Measurements from ENCODE around the gene VTI1A. TPM values are rescaled to one million over a fixed set of nuclear protein-coding genes. Genes with fewer than 3 reads are reported as not detected.

VTI1A gene
- total and polyA plus RNA-seq, 2 of the 13 experiments (the other 11 are each of a cell fraction or from before 2014, with no cell fraction given) = 11.7 to 32.7 TPM

DNA sequence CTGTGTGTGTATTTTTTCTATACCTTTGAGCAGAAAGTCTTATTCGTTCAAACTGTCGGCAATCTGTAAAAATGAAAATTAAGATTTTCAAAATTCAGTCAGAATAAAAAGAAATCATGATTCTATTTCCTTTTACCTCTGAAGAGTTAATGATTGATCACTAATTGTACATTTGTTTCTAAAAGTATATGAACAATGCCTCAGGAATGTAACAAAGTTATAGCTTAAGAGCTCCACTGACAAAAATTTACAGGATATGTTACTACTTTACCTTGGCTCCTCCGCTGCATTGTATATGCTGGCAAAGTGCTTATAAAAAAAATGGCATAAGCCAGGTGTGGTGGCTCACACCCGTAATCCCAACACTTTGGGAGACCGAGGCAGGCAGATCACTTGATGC is 225.7 kb downstream of the VTI1A start:
- in situ Hi-C loops (cut with HindIII; ENCODE audit: extremely low pct_ligation_motif_present, low pct_unique_long_range_greater_than_20kb) = no loop called here
- no peaks in the 10 kb centered on the region for H4K20me1 ChIP-seq (ENCODE audit: insufficient read depth, low read length)
- peaks cover 37% of the 10 kb centered on the region for H3K4me1 ChIP-seq (ENCODE audit: insufficient read depth, low read length)
- H3K9me3 ChIP-seq (ENCODE audit: low read length) = no peaks in the 10 kb centered on the region
- POLR2A ChIA-PET = no interaction called here
- no peak overlapping the region for H3K9ac ChIP-seq (ENCODE audit: insufficient read depth, low read depth, low read length)
- no peak overlapping the region for H3K4me2 ChIP-seq (ENCODE audit: low read depth, low read length)
- intact Hi-C loops (cut with micrococcal nuclease; ENCODE audit: unreplicated experiment) = no loop called here
- H3K4me3 ChIP-seq (replicated peaks in 1 of 3; ENCODE audit: insufficient read depth in 1 of 3, low read depth in 2 of 3, low read length in 3 of 3) = no peak overlapping the region
- no peaks in the 10 kb centered on the region for H3K27me3 ChIP-seq (ENCODE audit: control insufficient read depth in 1 of 2, insufficient read depth in 2 of 2, low read length in 2 of 2)
- no peak for TF ChIP-seq PHF5A (CRISPR knock-in tag; IDR thresholded peaks at IDR 0.05; ENCODE audit: low read depth, unreplicated experiment)
- TF ChIP-seq ZNF337 (CRISPR knock-in tag; IDR thresholded peaks at IDR 0.05; ENCODE audit: borderline replicate concordance, low read depth) = no peak
- TF ChIP-seq CEBPG (CRISPR knock-in tag; IDR thresholded peaks at IDR 0.05) = no peak
- TF ChIP-seq ZNF207 (IDR thresholded peaks at IDR 0.05; ENCODE audit: borderline replicate concordance) = no peak
- TF ChIP-seq ZNF839 (CRISPR knock-in tag; IDR thresholded peaks at IDR 0.05; ENCODE audit: borderline replicate concordance) = no peak
- TF ChIP-seq TSC22D2 (CRISPR knock-in tag; IDR thresholded peaks at IDR 0.05; ENCODE audit: borderline replicate concordance) = no peak
- no peak for TF ChIP-seq KDM1A (CRISPR knock-in tag; IDR thresholded peaks at IDR 0.05)
- no peak for TF ChIP-seq NRL (CRISPR knock-in tag; IDR thresholded peaks at IDR 0.05; ENCODE audit: borderline replicate concordance)
- no peak for TF ChIP-seq ZNF160 (CRISPR knock-in tag; IDR thresholded peaks at IDR 0.05)
- CTCF ChIA-PET (ENCODE audit: low intra/inter-chr PET ratio, low total read pairs) = no interaction called here
- H2AFZ ChIP-seq (ENCODE audit: low read length) = no peak overlapping the region
- no peak overlapping the region for H3K27ac ChIP-seq (ENCODE audit: extremely low read length, insufficient read depth, low read length)
- no peak for ATAC-seq
- FAIRE-seq = no peak
- no peaks in the 10 kb centered on the region for H3K79me2 ChIP-seq (ENCODE audit: insufficient read depth, low read length)
- DNase-seq (ENCODE audit: low spot score) = no peak
- WGBS (ENCODE audit: low lambda C conversion rate) = 95% methylated on average over 5 of the region's 5 CpGs
- H3K36me3 ChIP-seq (replicated peaks in 1 of 2; ENCODE audit: control insufficient read depth in 1 of 2, insufficient read depth in 2 of 2, low read length in 2 of 2) = peaks cover 0 to 8% of the 10 kb centered on the region in 2 experiments; a peak in 1 of 5 replicates
- BruUV-seq (replicated peaks) = no TSS peak

DNA sequence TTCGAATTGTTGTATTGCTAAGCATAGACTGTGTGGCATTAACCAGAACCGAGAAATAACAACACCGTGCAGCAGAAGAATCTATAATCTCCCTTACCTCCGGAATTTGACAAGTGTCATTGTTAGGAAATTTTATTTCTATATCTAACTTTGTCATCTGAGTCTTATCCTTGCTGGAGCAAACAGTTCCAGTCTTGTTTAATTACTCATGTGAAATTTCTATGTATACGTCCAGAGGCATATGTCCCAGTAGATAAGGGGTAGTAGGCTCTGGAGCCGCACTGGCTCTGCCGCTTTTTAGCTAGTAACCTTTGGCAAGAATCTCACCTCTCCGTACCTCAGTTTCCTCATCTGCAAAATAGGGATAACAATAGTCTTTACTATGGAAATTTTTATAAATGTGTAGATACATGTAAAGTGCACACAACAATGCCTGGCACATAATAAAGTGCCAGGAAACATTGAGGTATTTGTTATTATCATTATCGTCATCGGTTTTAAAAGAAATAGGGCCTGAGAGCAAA is 228.6 kb downstream of the VTI1A start:
- H2AFZ ChIP-seq (ENCODE audit: low read length) = no peak overlapping the region
- 0 out of 5 replicates have a peak, but pooled peaks cover 0 to 4% of the 10 kb centered on the region in 2 experiments for H3K36me3 ChIP-seq (replicated peaks in 1 of 2; ENCODE audit: control insufficient read depth in 1 of 2, insufficient read depth in 2 of 2, low read length in 2 of 2)
- CTCF ChIA-PET (ENCODE audit: low intra/inter-chr PET ratio, low total read pairs) = no interaction called here

More for the DNA sequence above, 228.6 kb downstream of the VTI1A start:
- Histone ChIP-seq H3K9ac (ENCODE audit: insufficient read depth, low read depth, low read length) (no peak overlapping the region), H3K79me2 (ENCODE audit: insufficient read depth, low read length) (no peaks in the 10 kb centered on the region), H3K9me3 (ENCODE audit: low read length) (no peaks in the 10 kb centered on the region), H4K20me1 (ENCODE audit: insufficient read depth, low read length) (no peaks in the 10 kb centered on the region), H3K27me3 (ENCODE audit: control insufficient read depth in 1 of 2, insufficient read depth in 2 of 2, low read length in 2 of 2) (no peaks in the 10 kb centered on the region), H3K4me1 (ENCODE audit: insufficient read depth, low read length) (peaks cover 66% of the 10 kb centered on the region), H3K27ac (ENCODE audit: extremely low read length, insufficient read depth, low read length) (no peak overlapping the region), H3K4me3 (replicated peaks in 1 of 3; ENCODE audit: insufficient read depth in 1 of 3, low read depth in 2 of 3, low read length in 3 of 3) (no peak overlapping the region), H3K4me2 (ENCODE audit: low read depth, low read length) (no peak overlapping the region)
- in situ Hi-C loops (cut with HindIII; ENCODE audit: extremely low pct_ligation_motif_present, low pct_unique_long_range_greater_than_20kb) = no loop called here
- intact Hi-C loops (cut with micrococcal nuclease; ENCODE audit: unreplicated experiment) = no loop called here
- no peak for ATAC-seq
- TF ChIP-seq ZNF451 (CRISPR knock-in tag; IDR thresholded peaks at IDR 0.05) (no peak), ZBTB1 (CRISPR knock-in tag; IDR thresholded peaks at IDR 0.05; ENCODE audit: borderline replicate concordance) (no peak), FOXP1 (IDR thresholded peaks at IDR 0.05) (no peak), FOXP1 (CRISPR knock-in tag; IDR thresholded peaks at IDR 0.05) (no peak), NCOA2 (CRISPR knock-in tag; IDR thresholded peaks at IDR 0.05) (no peak), FOXJ3 (CRISPR knock-in tag; IDR thresholded peaks at IDR 0.05; ENCODE audit: borderline replicate concordance) (no peak), CEBPB (IDR thresholded peaks at IDR 0.05; ENCODE audit: borderline replicate concordance, low read depth, low read length) (no peak), ZNF550 (CRISPR knock-in tag; IDR thresholded peaks at IDR 0.05; ENCODE audit: borderline replicate concordance) (no peak)
- TF ChIP-seq, protein P1, sequence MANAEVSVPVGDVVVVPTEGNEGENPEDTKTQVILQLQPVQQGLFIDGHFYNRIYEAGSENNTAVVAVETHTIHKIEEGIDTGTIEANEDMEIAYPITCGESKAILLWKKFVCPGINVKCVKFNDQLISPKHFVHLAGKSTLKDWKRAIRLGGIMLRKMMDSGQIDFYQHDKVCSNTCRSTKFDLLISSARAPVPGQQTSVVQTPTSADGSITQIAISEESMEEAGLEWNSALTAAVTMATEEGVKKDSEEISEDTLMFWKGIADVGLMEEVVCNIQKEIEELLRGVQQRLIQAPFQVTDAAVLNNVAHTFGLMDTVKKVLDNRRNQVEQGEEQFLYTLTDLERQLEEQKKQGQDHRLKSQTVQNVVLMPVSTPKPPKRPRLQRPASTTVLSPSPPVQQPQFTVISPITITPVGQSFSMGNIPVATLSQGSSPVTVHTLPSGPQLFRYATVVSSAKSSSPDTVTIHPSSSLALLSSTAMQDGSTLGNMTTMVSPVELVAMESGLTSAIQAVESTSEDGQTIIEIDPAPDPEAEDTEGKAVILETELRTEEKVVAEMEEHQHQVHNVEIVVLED (CRISPR knock-in tag; IDR thresholded peaks at IDR 0.05; ENCODE audit: borderline replicate concordance) = no peak
- TF ChIP-seq, protein P2, sequence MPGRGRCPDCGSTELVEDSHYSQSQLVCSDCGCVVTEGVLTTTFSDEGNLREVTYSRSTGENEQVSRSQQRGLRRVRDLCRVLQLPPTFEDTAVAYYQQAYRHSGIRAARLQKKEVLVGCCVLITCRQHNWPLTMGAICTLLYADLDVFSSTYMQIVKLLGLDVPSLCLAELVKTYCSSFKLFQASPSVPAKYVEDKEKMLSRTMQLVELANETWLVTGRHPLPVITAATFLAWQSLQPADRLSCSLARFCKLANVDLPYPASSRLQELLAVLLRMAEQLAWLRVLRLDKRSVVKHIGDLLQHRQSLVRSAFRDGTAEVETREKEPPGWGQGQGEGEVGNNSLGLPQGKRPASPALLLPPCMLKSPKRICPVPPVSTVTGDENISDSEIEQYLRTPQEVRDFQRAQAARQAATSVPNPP (CRISPR knock-in tag; IDR thresholded peaks at IDR 0.05) = no peak
- BruUV-seq (replicated peaks) = no TSS peak
- POLR2A ChIA-PET = no interaction called here
- no peak for DNase-seq (ENCODE audit: low spot score)
- WGBS (ENCODE audit: low lambda C conversion rate) = 95% methylated on average over 10 of the region's 10 CpGs
- FAIRE-seq = no peak

Data from HepG2 (cell line).